ENCODE data around the gene FOXP1.
"Not testable (repeated sequence)": the region's sequence is repeated elsewhere in the genome, so short reads cannot be mapped to it uniquely, and the experiment has no call there.

FOXP1 gene

DNA sequence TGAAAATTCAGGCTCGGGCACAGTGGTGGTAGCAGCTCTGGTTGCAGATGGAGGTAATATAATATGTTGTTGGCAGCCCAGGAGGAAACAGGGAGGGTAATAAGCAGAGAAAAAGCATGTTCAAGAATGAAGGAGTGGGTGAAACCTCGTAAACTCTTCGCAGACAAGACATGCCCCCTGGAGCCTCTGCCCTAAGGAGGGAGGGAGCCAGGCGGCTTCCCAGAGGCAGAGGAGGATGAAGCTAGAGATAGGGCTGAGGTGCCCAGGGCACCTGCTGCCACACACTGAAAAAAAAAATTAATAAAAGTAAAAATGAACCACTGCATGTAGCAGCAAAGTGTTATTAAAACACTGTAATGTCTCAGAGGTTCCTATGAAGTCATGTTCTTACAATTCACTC is 137.3 kb downstream of the FOXP1 start:
- no peak for DNase-seq

DNA sequence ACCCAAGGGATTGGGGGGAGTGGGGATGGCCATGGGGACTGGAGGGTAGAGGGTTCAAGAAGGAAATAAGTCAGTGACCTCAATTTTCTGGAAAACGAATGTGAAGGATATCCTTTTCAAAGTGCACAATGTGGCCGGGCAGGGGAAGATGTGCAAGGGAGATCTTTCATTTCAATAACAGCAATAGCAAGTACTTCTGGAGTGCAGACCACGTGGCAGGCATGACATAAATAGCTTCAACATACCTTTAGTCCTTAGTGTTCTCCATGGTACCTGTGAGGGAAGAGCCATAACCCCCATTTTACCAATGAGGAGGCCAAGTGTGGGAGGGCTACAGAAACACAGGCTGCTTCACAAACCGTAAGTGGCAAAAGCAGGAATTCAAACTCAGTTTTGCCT is 138.7 kb downstream of the FOXP1 start:
- no peak for DNase-seq

DNA sequence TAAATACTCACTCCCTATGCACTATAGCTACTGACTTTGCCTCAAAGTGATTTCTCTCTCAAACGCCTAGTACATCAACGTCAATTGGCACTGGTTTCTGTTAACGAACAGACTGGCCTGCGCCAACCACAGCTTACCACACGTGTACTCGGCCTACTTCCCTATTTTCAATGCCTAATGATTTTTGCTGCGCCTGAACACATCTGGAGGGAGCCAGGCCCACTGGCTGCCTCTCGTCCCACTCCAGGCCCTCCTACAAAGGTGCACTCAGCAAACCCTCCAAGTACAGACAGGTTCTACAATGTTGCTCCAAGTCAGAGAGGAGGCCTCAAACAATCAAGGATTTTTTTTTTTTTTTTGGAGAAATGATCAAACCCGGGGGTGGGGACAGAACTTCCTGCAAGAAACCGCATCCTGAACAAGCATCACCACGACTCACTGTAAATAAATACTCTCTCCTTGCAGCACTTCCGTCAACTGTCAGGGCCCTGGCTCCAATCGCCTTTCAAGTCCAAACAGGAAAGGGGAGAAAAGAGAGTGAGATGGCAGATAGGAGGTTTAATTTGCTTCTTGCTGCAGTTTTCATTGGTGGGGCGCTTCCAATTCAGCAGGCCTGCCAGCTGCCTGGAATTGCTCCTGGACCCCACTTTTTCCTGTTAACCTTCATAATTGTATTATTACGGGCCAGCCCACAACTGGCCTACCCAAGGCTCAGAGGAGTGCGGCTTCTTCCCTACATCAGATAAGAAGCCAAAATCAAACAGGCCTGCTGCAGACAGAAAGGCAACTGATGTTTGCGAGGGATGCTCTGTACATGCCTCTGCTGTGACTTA is 139.3 kb downstream of the FOXP1 start:
- no peak for DNase-seq

DNA sequence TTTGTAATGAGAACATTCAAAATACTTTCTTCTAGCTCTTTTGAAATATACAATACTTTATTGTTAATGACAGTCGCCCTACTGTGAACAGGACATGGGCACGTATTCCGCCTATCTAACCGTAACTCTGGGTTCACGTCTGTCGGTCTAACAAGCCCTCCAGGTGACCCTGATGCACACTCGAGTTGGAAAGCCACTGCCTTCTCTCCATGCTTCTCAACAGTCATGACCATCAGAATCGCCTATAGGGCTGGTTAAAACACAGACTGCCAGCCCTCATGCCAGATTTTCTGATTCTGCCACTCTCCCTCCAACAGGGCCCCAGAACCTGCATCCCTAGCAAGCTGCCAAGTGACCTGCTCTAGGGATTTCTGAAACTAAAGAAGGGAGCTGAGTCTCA is 140.2 kb downstream of the FOXP1 start:
- no peak for DNase-seq

DNA sequence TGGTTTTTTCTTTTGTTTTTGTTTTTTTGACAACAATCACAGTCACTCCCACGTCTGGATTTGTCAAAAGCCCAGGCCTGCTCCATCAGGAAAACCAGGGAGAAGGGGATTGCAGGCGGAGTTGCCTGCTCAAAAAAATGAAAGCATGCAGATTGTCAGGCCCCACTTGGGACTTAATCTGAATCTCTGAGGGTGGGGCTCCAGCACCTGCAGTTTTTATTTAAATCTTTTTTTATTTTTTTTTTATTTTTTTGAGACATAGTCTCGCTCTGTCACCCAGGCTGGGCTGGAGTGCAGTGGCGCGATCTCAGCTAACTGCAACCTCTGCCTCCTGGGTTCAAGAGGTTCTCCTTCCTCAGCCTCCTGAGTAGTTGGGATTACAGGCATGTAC is 140.9 kb downstream of the FOXP1 start:
- DNase-seq, result no peak

DNA sequence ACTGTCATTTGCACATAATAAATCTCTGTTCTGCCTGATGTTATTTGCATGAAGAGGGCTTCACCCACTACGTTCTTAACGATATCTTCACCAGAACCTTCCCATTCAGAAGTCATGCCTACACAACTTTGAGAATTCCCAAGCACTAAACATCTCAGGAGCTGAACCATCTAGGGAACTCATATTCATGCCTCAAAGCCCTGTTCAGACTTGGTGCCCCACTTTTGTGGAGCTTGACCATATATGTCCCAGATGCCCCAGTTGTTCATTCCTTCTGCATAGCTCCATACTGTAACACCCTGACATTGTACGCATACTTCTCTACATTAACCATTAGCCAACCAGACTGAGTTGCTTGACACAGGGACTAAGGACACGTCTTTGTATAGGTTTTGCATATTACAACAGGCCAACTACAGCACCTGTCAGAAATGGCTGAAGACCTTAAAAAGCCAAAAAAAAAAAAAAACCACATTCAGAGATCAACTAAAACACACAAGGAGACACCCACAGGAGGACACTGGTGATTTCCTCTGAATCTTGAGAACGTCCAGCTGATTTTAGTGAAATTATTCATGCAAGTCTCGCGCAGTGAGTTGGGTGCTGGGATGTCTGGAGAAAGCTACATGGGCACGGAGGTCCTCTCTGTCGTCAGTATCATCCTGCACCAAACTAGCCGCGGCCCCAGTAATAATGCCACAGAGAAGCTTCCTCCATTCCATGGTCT is 141.4 kb downstream of the FOXP1 start:
- no peak for DNase-seq

DNA sequence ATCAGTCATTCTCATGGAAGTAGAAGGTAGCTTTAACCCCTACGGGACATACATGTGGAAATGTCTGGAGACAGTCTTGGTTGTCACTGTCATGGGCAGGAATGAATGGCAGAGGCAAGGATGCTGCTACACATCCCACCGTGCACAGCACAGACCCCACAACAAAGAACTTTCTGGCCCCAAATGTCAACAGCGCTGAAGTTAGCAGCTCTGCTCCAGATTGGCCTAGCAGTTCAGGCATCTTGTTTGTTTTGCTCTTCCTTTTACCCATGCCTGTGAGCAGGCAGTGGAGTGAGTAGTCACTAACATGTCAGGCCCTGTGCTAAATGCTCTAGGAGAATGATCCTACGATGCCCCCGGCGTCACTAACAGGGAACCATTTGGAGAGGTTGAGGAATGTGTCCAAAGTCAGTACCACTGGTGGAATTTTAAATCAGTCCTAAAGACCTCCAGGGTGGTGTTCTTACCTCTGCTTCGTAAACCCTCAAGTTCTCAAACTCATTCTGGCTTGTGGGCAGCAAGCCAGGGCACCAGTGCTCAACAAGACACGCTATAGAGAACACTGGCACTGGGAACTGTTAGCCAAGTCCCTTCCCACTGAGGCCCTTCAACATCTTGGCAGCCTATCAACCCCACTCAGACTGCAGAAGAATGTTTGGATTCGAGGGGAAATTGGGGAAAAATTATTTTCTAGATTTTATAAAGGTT is 142.2 kb downstream of the FOXP1 start:
- DNase-seq, result no peak

DNA sequence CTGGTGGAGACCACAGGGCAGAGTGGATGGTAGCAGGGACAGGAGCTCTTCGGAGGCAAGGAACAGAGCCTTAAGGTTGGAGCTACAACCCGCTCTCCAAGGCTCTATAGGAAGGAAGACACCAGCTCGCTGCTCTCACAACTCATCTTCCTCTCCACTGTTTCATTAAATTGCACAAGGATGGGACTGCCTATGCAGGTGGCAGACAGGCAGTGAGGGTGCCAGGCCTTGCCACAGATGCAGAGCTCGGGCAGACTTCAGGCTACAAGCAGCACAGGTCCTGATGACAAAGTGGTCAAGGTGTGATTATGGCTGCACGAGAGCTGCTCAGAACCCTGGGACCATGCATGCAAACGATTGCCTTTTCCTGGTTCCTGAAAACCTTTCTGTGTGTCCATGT is 144.6 kb downstream of the FOXP1 start:
- no peak for DNase-seq

DNA sequence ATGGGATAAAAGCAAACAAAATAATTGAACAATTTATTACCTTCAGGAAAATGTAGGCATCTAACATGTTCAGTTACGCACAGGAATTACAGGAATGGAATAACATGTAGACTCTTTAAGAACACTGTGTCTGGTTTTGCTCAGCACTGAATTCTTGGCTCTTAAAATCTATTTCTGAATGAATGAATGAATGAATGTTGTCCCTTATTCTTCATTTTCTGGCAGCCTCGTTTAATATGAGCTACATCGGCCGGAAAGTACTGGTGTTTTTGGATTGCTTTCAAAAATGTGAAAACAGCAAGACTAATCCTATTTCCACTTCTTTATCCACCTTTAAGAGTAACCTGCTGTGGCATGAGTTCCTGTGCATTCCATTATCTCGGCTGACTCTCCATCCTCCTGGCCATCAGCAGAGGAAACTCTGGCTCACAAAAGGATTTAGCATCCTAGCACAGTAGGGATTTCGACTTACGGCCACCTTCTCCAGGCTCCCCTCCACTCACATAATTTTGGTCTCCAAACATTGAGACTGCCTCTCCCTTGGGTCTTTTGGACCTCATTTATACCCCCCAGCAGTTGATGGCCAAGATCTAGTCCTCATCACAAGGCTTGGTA is 145.3 kb downstream of the FOXP1 start:
- no peak for DNase-seq

DNA sequence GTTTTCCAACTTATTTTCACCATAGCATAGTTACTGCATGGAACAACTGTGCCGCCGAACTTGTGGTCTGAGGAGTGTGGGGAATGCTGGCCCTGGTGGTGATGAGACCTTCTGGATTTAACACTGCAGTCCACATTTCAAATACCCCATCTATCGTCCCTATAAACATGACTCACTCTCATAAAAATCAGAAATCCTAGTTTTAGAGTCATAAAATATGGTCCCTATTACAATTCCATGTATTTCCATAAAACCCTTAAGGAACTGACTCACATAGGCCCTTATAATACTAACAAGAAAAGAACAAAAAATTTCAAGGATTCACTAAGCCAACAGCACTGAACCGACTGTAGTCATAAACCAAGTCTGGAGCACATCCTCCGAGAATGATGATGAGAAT is 147.2 kb downstream of the FOXP1 start:
- no peak for DNase-seq

DNA sequence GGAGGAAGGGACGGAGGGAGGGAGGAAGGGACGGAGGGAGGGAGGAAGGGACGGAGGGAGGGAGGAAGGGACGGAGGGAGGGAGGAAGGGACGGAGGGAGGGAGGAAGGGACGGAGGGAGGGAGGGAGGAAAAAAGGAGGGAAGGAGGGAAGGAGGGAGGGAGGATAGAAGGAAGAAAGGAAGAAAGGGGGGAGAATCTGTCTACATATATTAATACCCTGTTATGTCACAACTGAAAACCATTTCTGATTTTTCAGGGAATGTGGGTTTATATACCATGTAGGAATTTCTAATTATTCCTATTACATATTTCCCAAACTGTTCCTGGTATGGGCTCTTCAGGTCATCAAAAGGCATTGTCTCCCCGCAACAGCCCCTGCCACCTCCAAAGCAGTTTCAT is 147.7 kb downstream of the FOXP1 start:
- DNase-seq, result not testable (repeated sequence)

DNA sequence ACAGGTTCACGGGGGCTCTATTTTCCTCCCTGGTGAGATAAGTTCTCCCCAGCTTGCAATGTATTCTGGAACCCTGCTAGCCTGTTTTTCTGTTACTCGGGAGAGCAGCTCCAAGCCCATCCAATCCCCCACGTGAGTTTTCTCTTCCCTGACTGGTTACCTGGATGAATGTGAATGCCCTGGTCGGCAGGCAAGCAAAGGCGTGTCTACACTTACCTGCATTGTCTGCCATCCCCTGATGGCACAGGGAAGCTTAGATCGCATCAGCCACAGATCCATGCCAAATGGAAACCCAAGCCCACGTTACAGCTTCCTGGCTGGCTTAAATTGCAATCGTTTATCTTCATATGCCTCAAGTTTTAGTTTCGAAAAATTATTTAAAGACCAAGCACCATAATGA is 149.9 kb downstream of the FOXP1 start:
- no peak for DNase-seq

DNA sequence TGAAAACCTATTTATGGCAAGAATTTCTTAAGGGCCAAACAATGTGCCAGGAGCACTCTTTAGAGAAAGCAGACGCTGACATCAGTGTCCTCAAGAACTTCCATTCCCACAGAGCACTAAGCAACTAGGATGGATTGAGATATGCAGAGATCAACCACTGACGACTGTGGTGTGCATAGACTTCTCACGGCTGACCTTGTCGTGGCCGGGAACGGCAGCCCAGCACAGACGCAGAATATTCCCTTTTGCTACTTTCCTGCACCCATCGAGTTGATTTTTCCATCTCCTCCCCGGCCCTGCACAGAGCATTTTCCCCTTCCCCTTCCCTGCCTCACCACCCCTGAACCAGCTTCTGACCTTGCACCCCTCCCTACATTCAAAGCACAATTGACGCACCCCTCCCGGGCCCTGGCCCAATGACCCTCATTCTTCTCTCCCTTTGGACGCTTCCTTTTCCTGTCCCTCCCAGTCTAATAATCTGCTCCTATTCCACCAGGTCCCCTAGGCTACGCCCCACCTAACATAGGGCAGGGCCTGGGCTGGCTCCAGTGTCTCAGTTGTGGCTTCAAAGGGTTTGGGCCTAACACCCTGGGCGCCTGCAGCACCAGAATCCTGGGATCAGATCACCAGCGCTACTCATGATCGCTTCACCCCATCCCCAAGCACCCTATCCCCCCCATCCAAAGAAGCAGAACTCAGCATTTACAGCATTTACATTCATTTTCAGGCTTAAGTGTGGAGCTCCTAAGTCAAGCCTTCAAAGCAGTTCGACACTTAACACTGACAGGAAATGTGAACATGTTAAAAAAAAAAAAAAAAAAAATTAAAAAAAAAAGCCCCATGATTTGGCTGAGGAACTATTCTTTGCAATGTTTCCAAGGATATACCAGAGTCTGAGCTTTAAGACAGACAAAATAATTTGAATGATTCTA is 151.2 kb downstream of the FOXP1 start:
- DNase-seq, result no peak

DNA sequence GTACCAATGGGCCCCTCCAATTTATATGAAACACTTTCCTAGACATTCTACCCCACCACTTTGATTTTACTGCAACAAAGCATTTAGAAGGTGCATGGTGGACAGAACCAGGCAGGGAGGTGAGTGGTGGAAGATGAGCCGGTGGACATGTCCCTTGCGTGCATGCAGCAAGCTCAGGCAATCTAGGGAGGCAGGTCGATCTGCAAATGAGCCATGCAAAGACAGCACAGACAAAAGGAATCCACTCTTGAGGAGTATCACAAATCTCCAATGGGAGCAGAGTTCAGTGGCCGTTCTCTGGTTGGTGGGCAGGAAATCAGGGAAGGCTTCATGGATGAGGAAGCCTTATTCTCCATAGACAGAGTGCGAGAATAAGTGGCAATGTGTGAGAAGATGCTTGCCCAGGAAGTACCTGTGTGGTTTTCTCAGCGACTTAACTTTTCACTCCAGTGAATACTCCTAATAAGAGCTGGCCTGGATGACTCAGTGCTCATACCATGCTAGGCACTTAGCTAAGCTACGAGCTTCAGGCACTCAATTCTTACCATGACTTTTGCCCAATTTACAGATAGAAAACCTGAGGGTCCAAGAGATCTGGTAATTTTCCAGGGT is 152.5 kb downstream of the FOXP1 start:
- DNase-seq, result no peak

DNA sequence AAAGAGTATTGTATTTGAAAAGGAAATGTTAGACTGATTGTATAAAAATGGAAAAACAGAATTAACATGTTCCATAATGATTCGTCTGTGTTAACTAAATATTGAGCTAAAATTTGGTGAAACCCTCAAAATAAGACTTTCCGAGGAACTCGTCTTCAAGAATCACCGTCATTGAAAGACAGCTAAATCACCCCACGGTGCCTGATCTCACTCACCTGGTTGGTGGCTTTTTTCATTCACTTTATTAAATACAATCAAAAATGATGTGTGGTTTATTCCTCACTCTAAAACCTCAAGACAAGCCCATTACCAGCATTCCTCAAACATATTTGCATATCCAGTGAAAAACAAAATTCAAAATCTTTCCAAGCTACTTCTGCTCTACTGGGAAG is 153.9 kb downstream of the FOXP1 start:
- no peak for DNase-seq

DNA sequence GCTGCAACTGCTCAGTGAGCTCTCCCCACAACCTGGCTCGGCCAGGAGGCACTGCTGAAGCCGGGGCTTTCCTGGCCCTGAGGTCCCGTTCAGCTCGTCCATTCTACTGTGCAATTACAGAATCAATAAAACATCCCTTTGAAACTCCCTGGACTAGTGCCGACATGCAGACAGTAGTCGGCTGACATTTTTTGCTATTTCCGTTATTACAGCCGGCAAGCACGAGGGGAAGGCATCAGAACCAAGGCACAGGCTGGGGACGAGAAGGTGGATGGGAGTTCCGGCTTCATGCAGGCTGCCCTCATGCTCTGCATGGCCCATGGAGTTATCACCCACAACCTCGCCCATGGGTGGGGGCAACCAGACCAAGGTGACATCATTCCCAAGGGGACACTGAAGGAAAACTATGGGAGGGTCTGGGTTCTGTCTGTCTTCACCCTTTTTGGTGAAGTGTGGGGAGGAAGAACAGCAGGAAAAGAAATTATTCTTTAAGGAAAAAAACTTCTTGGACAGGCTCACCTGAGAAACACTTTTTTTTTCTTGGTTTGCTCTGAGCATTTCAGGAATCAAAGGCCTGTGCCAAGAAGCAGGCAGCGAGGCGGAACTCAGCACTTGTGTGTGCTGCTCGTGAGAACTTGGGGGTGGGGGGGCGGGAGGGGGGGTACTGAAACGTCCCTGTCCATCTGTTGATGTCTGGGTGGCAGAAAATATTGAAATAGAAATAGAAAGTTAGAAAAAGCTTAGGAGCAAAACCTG is 154.5 kb downstream of the FOXP1 start:
- DNase-seq, result peak; percentile 8

DNA sequence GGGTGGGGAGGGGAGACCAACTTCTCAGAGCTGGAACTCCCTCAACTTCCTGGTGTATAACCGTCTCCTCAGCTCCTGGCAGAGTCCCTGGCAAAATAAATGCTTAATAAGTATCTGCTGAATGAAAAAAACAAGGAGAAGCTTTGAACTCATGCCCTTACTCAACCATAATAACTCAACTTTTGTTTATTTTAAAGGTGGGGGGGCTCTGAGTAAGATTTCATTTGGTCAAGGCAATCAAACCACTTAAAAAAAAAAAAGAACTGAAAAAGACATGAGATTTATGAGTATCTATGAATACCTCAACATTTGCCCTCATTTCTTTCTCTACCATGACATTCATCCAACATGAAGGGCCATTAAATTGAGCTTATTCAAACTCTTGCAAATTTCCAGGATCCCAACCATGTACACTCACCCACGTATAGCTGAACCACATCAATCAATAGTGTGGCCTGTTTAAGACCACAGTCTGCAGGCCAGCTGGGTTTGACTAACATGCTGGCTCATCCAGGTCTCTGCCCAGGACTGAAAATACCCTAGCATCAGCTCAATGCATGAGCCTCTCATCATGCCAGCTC is 157.9 kb downstream of the FOXP1 start:
- DNase-seq, result no peak

DNA sequence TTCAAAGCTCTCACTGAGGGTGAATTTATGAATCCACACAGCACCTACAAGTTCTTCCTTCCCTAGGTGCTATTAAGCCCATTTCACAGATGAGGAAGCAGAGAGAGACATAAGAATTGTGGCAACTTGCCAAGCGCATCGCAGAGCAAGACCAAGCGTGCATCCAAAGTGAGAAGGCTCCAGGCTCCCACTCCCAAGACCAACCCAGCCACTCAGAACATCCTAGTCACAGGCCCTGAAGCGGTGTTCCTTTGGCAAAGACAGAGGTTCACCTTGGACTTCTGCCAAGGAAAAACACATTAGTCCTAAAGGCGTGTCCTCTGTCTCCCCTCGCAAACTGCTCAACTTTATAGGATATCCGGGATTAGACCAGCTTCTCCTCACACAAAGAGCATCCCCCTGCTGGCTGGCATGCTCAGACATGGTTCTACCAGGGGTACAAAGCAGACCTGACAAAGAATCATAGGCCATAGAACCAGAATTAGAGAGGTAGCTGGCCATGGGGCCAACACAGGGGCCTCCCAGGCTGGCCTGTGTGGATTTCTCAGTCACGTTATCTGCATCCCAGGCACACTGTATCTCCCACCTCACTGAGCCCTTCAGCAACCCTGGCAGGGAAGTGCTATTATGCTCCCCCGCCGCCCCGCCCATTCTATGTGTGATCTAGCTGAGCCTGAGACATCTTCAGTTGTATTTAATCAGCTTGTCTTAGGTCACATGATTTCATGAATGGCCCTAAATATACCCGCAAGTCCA is 160.2 kb downstream of the FOXP1 start:
- peak; percentile 95 for DNase-seq

DNA sequence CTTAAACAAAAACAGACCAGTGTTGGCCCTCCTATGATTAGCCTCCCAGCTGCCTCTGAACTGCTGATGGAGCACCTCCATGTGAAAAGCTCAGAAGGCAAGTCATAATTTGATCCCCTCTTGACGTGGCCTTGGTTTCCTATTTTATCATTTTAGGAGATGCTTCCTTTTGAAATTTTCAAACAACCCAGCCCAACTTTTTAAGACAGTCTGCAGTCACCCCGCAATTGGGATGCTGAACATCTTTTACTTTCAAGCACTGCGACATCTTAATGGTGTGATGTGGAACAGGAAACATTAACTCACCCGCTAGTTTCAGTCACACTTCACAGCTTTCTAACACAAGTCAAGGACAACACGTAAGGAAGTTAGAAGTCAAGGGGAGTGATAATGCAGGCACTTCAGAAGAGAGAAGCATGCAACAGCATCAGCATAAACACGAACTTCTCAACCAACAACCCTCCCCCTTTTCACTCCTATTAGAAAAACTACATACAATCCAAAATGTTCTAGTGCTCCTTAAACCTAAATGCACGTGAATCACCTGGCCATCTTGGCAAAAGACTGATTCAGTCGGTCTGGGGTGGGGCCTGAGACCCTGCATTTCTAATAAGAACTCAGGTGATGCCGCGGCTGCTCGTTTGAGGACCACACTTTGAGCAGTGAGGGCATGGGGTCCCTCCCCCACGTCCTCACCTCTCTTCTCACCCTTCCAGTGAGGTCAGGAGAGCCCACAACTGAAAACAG is 161.5 kb downstream of the FOXP1 start:
- DNase-seq, result no peak

Data from NCI-H69 (cell line).